GM12865 (cell line): ENCODE measurements around the gene COL23A1.

ENCODE experiments used
- DNase-seq: peaks from one replicate; pipeline ENCODE4 v3.0.0; 2010; ENCODE audit warnings: low read depth
- H3K4me3 ChIP-seq: 2 replicates; pipeline ENCODE4 v1.5.1; 2011; ENCODE audit warnings: mild to moderate bottlenecking, low read depth, low read length, control low read depth
- CTCF ChIP-seq: IDR thresholded peaks from 2 replicates; pipeline ENCODE4 v1.5.1; 2011; ENCODE audit warnings: low read length, control low read depth, low read depth, inconsistent platforms; ENCODE audit not compliant: insufficient read depth; ENCODE audit errors: missing control alignments

Gene COL23A1

GRCh38 chr5:178325679-178326373 lies 264.4 kb downstream of the COL23A1 start:
- DNase-seq, result no peak
- H3K4me3 ChIP-seq, result no peak overlapping the region
- no peak for TF ChIP-seq CTCF

GRCh38 chr5:178325311-178325678 lies 264.9 kb downstream of the COL23A1 start:
- no peak for DNase-seq
- TF ChIP-seq CTCF, result no peak

GRCh38 chr5:178324481-178325310 lies 265.5 kb downstream of the COL23A1 start:
- TF ChIP-seq CTCF, result no peak
- DNase-seq, result peak; percentile 92
- H3K4me3 ChIP-seq, result peak overlapping the region; percentile 72

More at GRCh38 chr5:178325311-178325678, 264.9 kb downstream of the COL23A1 start:
- no peak overlapping the region for H3K4me3 ChIP-seq

GRCh38 chr5:178323961-178324360 lies 266.2 kb downstream of the COL23A1 start:
- TF ChIP-seq CTCF, result no peak
- DNase-seq, result peak; percentile 86
- H3K4me3 ChIP-seq, result peak overlapping the region; percentile 72

GRCh38 chr5:178323541-178323865 lies 266.7 kb downstream of the COL23A1 start:
- H3K4me3 ChIP-seq, result peak overlapping the region; percentile 72
- no peak for DNase-seq
- no peak for TF ChIP-seq CTCF

- DNase-seq, result peak; percentile 52
- TF ChIP-seq CTCF, result no peak
- H3K4me3 ChIP-seq, result peak overlapping the region; percentile 72
Measured at GRCh38 chr5:178322736-178323540, 267.3 kb downstream of the COL23A1 start.
